Measurements from ENCODE around the gene GSTO1.

GSTO1 gene

DNA sequence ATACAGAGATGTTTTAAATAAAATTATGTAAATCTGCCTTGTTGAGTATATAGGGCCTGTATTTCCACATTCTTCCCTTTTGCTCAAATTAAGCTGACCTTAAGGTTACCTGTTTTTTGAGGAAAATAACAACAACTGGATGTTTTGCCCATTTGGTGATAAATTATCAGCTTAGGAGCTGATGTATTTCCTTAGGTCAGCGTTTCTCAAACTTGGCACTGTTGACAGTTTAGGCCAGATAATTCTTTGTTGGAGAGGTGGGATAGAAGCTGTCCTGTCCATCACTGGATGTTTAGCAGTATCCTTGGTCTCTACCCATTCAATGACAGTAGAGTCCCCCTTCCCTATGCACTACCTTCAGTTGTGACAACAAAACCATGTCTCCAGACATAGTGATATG is 21.5 kb downstream of the GSTO1 start:
- no peak overlapping the region for H3K4me3 ChIP-seq (ENCODE audit: low read length)
- DNase-seq (ENCODE audit: low read depth) = no peak

DNA sequence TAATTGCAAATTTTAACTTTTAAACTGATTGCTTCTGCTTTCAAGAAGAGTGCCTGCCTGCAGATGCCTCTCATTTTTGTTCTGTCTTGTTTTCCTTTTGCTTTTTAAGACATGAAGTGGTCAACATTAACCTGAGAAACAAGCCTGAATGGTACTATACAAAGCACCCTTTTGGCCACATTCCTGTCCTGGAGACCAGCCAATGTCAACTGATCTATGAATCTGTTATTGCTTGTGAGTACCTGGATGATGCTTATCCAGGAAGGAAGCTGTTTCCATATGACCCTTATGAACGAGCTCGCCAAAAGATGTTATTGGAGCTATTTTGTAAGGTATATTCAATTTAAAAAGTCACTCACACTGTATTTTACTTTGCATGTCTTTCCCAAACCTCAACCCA is 23.1 kb downstream of the GSTO1 start:
- TF ChIP-seq, protein P1, sequence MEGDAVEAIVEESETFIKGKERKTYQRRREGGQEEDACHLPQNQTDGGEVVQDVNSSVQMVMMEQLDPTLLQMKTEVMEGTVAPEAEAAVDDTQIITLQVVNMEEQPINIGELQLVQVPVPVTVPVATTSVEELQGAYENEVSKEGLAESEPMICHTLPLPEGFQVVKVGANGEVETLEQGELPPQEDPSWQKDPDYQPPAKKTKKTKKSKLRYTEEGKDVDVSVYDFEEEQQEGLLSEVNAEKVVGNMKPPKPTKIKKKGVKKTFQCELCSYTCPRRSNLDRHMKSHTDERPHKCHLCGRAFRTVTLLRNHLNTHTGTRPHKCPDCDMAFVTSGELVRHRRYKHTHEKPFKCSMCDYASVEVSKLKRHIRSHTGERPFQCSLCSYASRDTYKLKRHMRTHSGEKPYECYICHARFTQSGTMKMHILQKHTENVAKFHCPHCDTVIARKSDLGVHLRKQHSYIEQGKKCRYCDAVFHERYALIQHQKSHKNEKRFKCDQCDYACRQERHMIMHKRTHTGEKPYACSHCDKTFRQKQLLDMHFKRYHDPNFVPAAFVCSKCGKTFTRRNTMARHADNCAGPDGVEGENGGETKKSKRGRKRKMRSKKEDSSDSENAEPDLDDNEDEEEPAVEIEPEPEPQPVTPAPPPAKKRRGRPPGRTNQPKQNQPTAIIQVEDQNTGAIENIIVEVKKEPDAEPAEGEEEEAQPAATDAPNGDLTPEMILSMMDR (conservative IDR thresholded peaks at IDR 0.05; ENCODE audit: low read depth, low read length) = no peak
- H3K4me3 ChIP-seq (ENCODE audit: low read length) = no peak overlapping the region
- no peak for DNase-seq (ENCODE audit: low read depth)

More for the DNA sequence above, 21.5 kb downstream of the GSTO1 start:
- TF ChIP-seq, protein P1 (conservative IDR thresholded peaks at IDR 0.05; ENCODE audit: low read depth, low read length) = no peak

DNA sequence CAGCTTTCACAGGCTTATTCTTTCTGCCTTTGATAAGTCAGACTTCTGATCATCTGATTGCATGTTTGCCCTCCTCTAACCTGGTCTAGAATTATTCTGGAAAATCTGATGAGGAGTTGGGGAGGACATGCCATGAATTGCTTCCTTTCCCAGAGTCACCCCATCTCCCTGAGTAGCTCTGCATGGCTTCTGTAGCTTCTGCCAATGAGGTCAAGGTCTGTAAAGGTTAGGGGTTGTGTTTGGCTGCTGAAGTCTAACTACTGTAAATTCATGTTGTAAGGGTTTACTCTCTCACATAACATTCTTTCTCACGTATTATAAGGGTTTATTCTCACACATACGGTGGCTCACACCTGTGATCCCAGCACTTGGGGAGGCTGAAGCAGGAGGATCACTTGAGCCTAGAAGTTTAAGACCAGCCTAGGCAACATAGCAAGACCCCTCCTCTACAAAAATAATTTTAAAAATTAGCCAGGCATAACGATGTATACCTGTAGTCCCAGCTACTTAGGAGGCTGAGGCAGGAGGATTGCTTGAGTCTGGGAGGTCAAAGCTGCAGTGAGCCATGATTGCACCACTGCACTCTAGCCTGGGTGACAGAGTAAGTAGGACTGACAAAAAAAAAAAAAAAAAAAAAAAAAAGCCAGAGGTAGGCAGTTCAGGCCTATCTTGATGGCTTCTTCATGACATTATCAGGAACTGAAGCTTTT is 25.0 kb downstream of the GSTO1 start:
- no peak overlapping the region for H3K4me3 ChIP-seq (ENCODE audit: low read length)
- TF ChIP-seq, protein P1 (conservative IDR thresholded peaks at IDR 0.05; ENCODE audit: low read depth, low read length) = no peak
- no peak for DNase-seq (ENCODE audit: low read depth)

DNA sequence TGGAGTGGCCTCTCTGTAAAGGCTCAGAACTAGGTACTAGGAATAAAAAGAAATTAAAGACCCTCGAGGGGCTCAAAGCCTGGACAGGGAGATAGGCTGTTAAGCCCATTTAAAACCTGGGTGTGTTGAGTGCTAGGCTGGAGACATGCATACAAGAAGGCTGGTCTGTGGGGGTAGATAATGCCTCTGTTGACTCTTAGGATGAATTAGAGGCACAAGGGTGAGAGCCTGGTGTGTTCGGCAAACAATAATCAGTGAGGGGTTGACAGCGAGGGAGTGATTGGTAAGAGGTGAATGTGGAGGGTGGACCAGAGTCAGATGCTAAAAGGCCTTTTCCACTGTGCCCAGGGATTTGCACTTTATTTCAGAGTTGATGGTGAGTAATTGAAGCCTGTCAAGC is 27.0 kb downstream of the GSTO1 start:
- no peak for DNase-seq (ENCODE audit: low read depth)
- TF ChIP-seq, protein P1 (conservative IDR thresholded peaks at IDR 0.05; ENCODE audit: low read depth, low read length) = no peak
- H3K4me3 ChIP-seq (ENCODE audit: low read length) = no peak overlapping the region

DNA sequence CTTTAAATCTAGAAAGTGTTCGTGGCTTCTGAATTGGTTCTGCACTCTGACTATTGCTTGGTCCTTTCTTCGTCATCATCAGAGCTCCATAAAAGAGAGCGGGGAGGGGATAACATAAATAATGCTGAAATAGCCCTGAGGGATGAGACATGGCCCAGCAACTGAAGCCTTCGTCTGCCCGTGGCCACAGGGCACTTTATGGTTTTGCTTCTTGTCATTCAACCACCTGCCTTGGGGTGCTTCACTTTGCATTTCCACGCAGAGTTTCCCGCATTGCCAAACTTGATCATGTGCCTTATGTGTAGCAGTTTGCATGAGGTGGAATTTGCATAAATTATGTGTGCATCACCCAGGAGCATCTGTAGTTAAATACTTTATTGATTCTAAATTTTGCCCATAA is 30.2 kb downstream of the GSTO1 start:
- TF ChIP-seq, protein P1 (conservative IDR thresholded peaks at IDR 0.05; ENCODE audit: low read depth, low read length) = no peak
- no peak overlapping the region for H3K4me3 ChIP-seq (ENCODE audit: low read length)
- no peak for DNase-seq (ENCODE audit: low read depth)

DNA sequence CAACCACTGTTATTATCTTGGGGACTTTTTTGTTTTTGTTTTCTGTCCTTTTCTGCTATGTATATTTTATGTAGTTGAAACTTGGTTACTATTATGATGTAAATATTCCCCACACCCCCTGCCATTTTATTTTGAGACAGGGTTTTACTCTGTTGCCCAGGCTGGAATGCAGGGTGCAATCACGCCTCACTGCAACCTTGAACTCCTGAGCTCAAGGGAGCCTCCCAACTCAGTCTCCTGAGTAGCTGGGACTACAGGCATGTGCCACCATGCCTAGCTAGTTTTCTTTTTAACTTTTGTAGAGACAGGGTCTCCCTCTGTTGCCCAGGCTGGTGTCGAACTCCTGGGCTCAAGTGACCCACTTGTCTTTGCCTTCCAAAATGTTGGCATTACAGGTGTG is 32.2 kb downstream of the GSTO1 start:
- DNase-seq (ENCODE audit: low read depth) = no peak
- H3K4me3 ChIP-seq (ENCODE audit: low read length) = no peak overlapping the region
- TF ChIP-seq, protein P1 (conservative IDR thresholded peaks at IDR 0.05; ENCODE audit: low read depth, low read length) = no peak

DNA sequence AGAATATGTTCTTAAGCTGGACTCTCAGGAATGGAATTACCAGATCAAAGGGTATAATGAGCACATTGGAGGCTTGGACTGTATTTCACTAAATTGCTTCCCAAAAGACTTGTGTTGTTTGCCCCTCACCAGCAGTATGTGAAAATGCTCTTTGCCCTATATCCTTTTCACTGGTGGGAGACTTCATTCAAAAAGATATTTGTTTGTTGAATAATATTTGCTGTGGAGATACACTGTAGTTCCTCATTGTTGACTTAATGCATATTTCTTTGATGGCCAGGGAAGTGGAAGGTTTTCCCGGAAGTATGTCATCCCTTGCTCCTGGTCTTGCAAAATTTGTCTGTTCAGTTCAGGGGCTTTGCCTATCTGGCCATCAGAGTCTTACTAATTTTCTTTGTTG is 33.7 kb downstream of the GSTO1 start:
- DNase-seq (ENCODE audit: low read depth) = no peak
- TF ChIP-seq, protein P1 (conservative IDR thresholded peaks at IDR 0.05; ENCODE audit: low read depth, low read length) = no peak

More for the DNA sequence above, 33.7 kb downstream of the GSTO1 start:
- no peak overlapping the region for H3K4me3 ChIP-seq (ENCODE audit: low read length)
